HepG2 (cell line): ENCODE results near the gene BCL2L2. TPM values are rescaled to one million over a fixed set of nuclear protein-coding genes. Genes with fewer than 3 reads are reported as not detected.

ENCODE experiments used
- ARNTL ChIP-seq: sonication (generic); formaldehyde crosslinking; IDR thresholded peaks from 2 replicates; pipeline ENCODE4 v1.4.0; 2020; ENCODE audit warnings: mild to moderate bottlenecking, missing genetic modification reagents
- ELK4 ChIP-seq: sonication (generic); formaldehyde crosslinking; IDR thresholded peaks from 2 replicates; pipeline ENCODE4 v1.9.0; 2021; ENCODE audit warnings: missing genetic modification reagents, borderline replicate concordance
- FOXA1 ChIP-seq, 2 experiments: fragments of 450-650 bp in 1 of 2; sonication (generic) in 1 of 2; formaldehyde crosslinking in 1 of 2; IDR thresholded peaks; 2 replicates each; pipeline versions ENCODE4 v1.4.0 to v1.6.1; 2016 to 2020; ENCODE audit warnings: missing genetic modification reagents in 1 of 2
- HOXA5 ChIP-seq: sonication (generic); formaldehyde crosslinking; IDR thresholded peaks from 2 replicates; pipeline ENCODE4 v1.4.0; 2020; ENCODE audit warnings: missing genetic modification reagents
- KAT7 ChIP-seq: IDR thresholded peaks from 2 replicates; pipeline ENCODE4 v1.6.1; 2018; ENCODE audit warnings: borderline replicate concordance, missing compliant biosample characterization
- KDM5B ChIP-seq: sonication (generic); formaldehyde crosslinking; IDR thresholded peaks from 2 replicates; pipeline ENCODE4 v1.4.0; 2020; ENCODE audit warnings: missing genetic modification reagents, mild to moderate bottlenecking, borderline replicate concordance
- MZF1 ChIP-seq: sonication (generic); formaldehyde crosslinking; IDR thresholded peaks from 2 replicates; pipeline ENCODE4 v1.8.1; 2023; ENCODE audit warnings: mild to moderate bottlenecking, missing genetic modification reagents, borderline replicate concordance
- PHF20 ChIP-seq: sonication (generic); formaldehyde crosslinking; IDR thresholded peaks from 2 replicates; pipeline ENCODE4 v1.5.0; 2020; ENCODE audit warnings: mild to moderate bottlenecking, missing genetic modification reagents
- SNAI1 ChIP-seq: sonication (generic); formaldehyde crosslinking; IDR thresholded peaks from 2 replicates; pipeline ENCODE4 v1.5.0; 2020; ENCODE audit warnings: mild to moderate bottlenecking, missing genetic modification reagents, borderline replicate concordance
- ZFP82 ChIP-seq: sonication (generic); formaldehyde crosslinking; IDR thresholded peaks from 2 replicates; pipeline ENCODE4 v1.5.1; 2020; ENCODE audit warnings: mild to moderate bottlenecking, missing genetic modification reagents, borderline replicate concordance
- ZFP91 ChIP-seq: sonication (generic); formaldehyde crosslinking; IDR thresholded peaks from 2 replicates; pipeline ENCODE4 v1.9.0; 2022; ENCODE audit warnings: missing genetic modification reagents, mild to moderate bottlenecking, borderline replicate concordance
- ZNF350 ChIP-seq: sonication (generic); formaldehyde crosslinking; IDR thresholded peaks from 2 replicates; pipeline ENCODE4 v1.4.0; 2020; ENCODE audit warnings: mild to moderate bottlenecking, low read depth, missing genetic modification reagents, borderline replicate concordance
- ZNF75D ChIP-seq: sonication (generic); formaldehyde crosslinking; IDR thresholded peaks from 2 replicates; pipeline ENCODE4 v1.8.1; 2023; ENCODE audit warnings: missing genetic modification reagents, mild to moderate bottlenecking, borderline replicate concordance
- ZSCAN25 ChIP-seq: sonication (generic); formaldehyde crosslinking; IDR thresholded peaks from 2 replicates; pipeline ENCODE4 v1.8.0; 2022; ENCODE audit warnings: mild to moderate bottlenecking, missing genetic modification reagents
- polyA plus RNA-seq, 8 experiments: library from polyadenylated mRNA; depleted of rRNA in 3 of 8; stranded (reverse) in 7 of 8; unstranded in 1 of 8; fragments of >200 nt; fragmentation: Illumina TruSeq in 4 of 8; extraction: Trizol in 4 of 8; gene quantifications; 2 replicates each; pipeline versions ENCODE4 v1.2.1 to v1.2.3, GENCODE V29; 2011 to 2016; ENCODE audit warnings: low read depth in 4 of 8, missing spikeins in 1 of 8, mixed read lengths in 1 of 8; ENCODE audit not compliant: insufficient read depth in 1 of 8
- total RNA-seq, 5 experiments: library from RNA; depleted of rRNA; stranded (reverse); fragments of >200 nt; fragmentation: Illumina TruSeq; extraction: Trizol; gene quantifications; 2 replicates each; pipeline ENCODE4 v1.2.3, GENCODE V29; 2016; ENCODE audit warnings: low read depth in 1 of 5
- TF ChIP-seq, protein P1 (sequence below): sonication (generic); formaldehyde crosslinking; IDR thresholded peaks from 2 replicates; pipeline ENCODE4 v1.5.0; 2020; ENCODE audit warnings: mild to moderate bottlenecking, missing genetic modification reagents, borderline replicate concordance

The BCL2L2 gene
- total and polyA plus RNA-seq, 2 of the 13 experiments (the other 11 are each of a cell fraction or from before 2014, with no cell fraction given), result 28.1 to 49.8 TPM

DNA sequence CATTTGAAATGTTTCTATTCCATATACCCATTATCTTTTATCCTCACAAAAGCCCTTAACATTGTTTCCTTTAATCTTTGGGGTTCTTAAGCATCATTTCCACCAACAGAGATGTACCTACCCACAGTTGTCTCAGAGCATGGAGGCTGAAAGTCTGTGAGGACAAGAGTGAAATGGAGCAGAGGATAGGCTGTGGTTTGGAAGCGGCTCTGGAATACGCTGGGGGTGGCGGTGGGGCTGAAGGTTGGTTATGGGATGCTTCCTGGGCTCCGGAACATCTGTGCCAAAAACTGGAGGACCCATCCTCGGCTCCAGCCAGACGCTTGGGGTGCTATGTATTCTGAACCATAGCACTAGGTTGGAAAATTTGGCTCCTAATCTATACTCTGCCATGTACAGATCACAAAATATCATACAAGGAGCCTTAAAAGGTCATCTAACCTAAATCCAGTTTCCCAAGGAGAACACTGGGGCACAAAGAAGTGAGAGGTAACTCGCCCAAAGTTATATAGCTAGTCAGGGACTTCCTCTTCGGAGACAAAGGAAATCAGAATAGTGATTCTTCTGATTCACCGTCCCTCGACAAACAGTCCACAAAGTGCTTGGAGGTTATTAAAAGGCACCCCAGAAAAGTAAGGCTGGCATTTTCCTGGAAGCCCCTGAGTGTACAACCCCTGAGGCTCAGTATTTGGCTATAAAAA lies 6.5 kb upstream of the BCL2L2 start (continued):
- peak; percentile 7; the same call in 1 of the 2 replicates for TF ChIP-seq ZNF350 (CRISPR knock-in tag)
- no peak for TF ChIP-seq KDM5B (CRISPR knock-in tag)
- TF ChIP-seq ZFP82, result no peak
- TF ChIP-seq MZF1 (CRISPR knock-in tag), result no peak
- no peak for TF ChIP-seq ZSCAN25 (CRISPR knock-in tag)
- no peak for TF ChIP-seq FOXA1 (IDR thresholded peaks at IDR 0.05)
- TF ChIP-seq FOXA1 (CRISPR knock-in tag; IDR thresholded peaks at IDR 0.05), result no peak
- TF ChIP-seq ELK4 (CRISPR knock-in tag), result no peak
- TF ChIP-seq ZFP91 (CRISPR knock-in tag), result no peak
- TF ChIP-seq HOXA5 (CRISPR knock-in tag), result no peak
- no peak for TF ChIP-seq SNAI1 (CRISPR knock-in tag)
- TF ChIP-seq KAT7 (CRISPR knock-in tag), result 0 out of 2 replicates have a peak, but pooled peaks have one; percentile 18
- TF ChIP-seq, protein P1, sequence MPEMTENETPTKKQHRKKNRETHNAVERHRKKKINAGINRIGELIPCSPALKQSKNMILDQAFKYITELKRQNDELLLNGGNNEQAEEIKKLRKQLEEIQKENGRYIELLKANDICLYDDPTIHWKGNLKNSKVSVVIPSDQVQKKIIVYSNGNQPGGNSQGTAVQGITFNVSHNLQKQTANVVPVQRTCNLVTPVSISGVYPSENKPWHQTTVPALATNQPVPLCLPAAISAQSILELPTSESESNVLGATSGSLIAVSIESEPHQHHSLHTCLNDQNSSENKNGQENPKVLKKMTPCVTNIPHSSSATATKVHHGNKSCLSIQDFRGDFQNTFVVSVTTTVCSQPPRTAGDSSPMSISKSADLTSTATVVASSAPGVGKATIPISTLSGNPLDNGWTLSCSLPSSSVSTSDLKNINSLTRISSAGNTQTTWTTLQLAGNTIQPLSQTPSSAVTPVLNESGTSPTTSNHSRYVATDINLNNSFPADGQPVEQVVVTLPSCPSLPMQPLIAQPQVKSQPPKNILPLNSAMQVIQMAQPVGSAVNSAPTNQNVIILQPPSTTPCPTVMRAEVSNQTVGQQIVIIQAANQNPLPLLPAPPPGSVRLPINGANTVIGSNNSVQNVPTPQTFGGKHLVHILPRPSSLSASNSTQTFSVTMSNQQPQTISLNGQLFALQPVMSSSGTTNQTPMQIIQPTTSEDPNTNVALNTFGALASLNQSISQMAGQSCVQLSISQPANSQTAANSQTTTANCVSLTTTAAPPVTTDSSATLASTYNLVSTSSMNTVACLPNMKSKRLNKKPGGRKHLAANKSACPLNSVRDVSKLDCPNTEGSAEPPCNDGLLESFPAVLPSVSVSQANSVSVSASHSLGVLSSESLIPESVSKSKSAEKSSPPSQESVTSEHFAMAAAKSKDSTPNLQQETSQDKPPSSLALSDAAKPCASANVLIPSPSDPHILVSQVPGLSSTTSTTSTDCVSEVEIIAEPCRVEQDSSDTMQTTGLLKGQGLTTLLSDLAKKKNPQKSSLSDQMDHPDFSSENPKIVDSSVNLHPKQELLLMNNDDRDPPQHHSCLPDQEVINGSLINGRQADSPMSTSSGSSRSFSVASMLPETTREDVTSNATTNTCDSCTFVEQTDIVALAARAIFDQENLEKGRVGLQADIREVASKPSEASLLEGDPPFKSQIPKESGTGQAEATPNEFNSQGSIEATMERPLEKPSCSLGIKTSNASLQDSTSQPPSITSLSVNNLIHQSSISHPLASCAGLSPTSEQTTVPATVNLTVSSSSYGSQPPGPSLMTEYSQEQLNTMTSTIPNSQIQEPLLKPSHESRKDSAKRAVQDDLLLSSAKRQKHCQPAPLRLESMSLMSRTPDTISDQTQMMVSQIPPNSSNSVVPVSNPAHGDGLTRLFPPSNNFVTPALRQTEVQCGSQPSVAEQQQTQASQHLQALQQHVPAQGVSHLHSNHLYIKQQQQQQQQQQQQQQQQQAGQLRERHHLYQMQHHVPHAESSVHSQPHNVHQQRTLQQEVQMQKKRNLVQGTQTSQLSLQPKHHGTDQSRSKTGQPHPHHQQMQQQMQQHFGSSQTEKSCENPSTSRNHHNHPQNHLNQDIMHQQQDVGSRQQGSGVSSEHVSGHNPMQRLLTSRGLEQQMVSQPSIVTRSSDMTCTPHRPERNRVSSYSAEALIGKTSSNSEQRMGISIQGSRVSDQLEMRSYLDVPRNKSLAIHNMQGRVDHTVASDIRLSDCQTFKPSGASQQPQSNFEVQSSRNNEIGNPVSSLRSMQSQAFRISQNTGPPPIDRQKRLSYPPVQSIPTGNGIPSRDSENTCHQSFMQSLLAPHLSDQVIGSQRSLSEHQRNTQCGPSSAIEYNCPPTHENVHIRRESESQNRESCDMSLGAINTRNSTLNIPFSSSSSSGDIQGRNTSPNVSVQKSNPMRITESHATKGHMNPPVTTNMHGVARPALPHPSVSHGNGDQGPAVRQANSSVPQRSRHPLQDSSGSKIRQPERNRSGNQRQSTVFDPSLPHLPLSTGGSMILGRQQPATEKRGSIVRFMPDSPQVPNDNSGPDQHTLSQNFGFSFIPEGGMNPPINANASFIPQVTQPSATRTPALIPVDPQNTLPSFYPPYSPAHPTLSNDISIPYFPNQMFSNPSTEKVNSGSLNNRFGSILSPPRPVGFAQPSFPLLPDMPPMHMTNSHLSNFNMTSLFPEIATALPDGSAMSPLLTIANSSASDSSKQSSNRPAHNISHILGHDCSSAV, result 0 out of 2 replicates have a peak, but pooled peaks have one; percentile 31
- TF ChIP-seq ZNF75D, result no peak
- no peak for TF ChIP-seq ARNTL (CRISPR knock-in tag)
- TF ChIP-seq PHF20 (CRISPR knock-in tag), result no peak
- TF ChIP-seq, all 625 proteins: peak for 48
